GM06990 (cell line): ENCODE results near the gene RFLNA.

ENCODE experiments used
- DNase-seq: peaks from one replicate; pipeline ENCODE4 v3.0.0-alpha.2; 2011; ENCODE audit not compliant: insufficient read length; ENCODE audit errors: extremely low read depth
- H3K27me3 ChIP-seq: replicated peaks from 2 replicates; pipeline ENCODE4 v1.6.0; 2011; ENCODE audit warnings: low read length; ENCODE audit not compliant: control insufficient read depth, insufficient read depth
- H3K36me3 ChIP-seq: 2 replicates; pipeline ENCODE4 v1.5.1; 2011; ENCODE audit warnings: low read length; ENCODE audit not compliant: control insufficient read depth, insufficient read depth
- H3K4me3 ChIP-seq: replicated peaks from 2 replicates; pipeline ENCODE4 v1.5.1; 2011; ENCODE audit warnings: low read depth, mild to moderate bottlenecking, control low read depth, low read length
- CTCF ChIP-seq: IDR thresholded peaks from 2 replicates; pipeline ENCODE4 v1.5.1; 2011; ENCODE audit warnings: low read length, control low read depth, mild to moderate bottlenecking, inconsistent platforms; ENCODE audit not compliant: insufficient read depth, poor library complexity, severe bottlenecking

The RFLNA gene

DNA sequence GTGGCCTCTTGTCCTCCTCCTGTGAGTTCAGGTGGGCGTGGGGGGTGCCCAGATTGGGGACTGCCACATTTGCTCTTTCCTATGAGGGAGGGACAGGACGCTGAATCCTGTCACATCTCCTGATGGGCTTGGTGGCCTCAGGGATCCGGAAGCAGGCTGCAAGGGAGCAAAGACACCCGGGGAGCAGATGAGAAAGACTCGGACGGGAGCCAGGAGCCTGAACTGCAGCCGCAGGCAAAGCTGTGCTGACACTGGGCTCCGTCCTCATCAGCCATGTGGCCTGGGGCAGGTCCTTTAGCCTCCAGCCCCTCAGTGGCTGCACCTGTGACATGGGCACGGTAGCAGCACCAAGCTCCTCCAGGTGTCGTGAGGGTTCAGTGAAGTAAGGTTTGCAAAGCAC is 40.8 kb upstream of the RFLNA start:
- H3K27me3 ChIP-seq, result no peaks in the 10 kb centered on the region; the same call in 1 of the 2 replicates
- H3K4me3 ChIP-seq, result no peak overlapping the region
- H3K36me3 ChIP-seq, result no peaks in the 10 kb centered on the region
- no peak for TF ChIP-seq CTCF
- no peak for DNase-seq

DNA sequence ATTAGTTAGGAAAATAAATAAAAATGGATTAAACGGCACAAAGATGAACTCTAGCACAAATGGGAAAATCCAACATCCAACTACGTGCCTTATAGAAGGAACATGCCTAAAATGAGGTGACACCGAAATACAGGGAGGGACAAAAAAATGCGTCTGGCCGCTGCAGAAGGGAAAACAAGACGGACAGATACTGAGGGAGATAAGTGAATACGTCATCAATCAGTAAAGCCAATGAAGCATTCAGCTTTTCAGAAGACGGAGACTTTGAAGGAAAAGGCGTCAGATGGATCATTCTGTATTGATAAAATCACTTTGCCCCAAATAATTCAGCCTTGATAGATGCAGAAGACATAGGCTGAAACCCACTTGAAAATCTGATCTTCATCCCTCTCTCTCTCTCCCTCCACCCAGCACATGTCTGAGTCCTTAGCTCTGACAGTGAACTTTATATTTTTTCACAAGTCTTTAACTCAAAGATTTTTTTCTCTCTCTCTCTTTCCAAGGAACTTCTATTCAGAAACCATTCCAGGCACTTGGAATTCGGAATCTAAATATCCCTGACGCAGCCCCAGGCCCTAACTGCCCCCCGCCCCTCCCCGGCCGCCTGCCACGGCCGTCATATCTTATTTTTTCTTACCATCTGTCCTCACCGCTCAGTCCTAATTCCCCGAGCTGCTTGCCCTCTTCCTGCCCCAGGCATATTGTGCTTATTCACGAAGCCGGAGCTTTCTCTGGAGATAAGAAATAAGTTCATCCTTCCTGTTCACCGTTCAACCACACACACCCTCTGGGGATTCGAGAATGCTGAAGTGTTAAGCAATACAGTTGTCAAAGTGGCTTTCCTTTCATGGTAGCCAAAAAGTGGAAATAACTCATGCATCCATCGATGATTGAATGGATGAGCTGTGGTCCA is 35.5 kb upstream of the RFLNA start:
- DNase-seq, result no peak
- Histone ChIP-seq H3K4me3 (no peak overlapping the region), H3K27me3 (no peaks in the 10 kb centered on the region; the same call in 1 of the 2 replicates), H3K36me3 (no peaks in the 10 kb centered on the region)
- no peak for TF ChIP-seq CTCF

DNA sequence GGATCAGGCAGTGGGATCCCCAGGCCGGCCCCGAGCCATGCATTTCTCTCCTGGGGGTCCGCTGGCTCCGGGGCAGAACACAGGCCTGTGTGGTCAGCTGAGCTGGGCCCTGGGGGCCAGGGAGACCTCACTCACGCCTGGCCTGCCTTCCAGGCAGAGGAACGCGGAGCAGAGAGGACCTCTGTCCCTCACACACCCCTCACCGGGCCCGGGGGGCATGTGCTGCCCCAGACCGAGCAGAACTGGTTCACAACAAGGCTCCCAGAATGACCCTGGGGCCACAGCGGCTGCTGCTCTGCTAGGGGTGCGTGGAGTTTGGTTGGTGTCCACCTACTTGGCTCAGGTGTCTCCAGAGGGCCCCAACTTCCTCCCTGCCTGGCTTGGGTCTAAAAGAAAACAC is 33.0 kb upstream of the RFLNA start:
- no peak for TF ChIP-seq CTCF
- H3K36me3 ChIP-seq, result no peaks in the 10 kb centered on the region
- no peak overlapping the region for H3K4me3 ChIP-seq
- no peak for DNase-seq
- H3K27me3 ChIP-seq, result no peaks in the 10 kb centered on the region; the same call in 1 of the 2 replicates

DNA sequence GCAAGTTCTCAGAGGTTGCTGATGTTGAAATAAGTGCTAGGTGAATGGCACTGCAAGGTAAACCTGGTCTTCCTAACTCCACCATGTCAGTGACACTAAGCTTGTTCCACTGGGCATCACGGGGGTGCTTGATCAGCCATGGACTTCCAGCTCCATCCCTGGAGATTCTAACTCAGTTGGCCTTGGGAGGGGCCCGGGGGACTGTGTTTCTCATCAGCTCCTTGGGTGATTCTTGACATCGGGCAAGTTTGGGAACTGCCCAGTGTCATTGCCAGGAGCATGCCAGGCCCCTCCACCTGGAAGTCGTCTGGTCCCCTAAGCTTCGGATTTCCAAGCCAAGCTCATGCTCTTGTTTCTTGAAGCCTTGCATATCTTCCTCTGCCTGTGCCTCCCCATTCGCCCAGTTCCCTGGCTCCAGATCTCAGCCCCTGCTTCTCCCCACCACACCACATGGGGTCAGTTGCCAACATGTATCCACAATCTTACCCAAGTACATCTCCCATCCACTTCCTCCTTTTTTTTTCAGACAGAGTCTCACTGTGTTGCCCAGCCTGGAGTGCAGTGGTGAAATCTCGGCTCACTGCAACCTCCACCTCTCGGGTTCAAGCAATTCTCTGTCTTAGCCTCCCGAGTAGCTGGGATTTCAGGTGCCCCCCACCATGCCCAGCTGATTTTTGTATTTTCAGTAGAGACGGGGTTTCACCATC is 30.7 kb upstream of the RFLNA start:
- no peaks in the 10 kb centered on the region for H3K36me3 ChIP-seq
- H3K4me3 ChIP-seq, result no peak overlapping the region
- no peak for DNase-seq
- TF ChIP-seq CTCF, result no peak
- H3K27me3 ChIP-seq, result no peaks in the 10 kb centered on the region; the same call in 1 of the 2 replicates

GRCh38 chr12:124264879-124265278 is 30.0 kb upstream of the RFLNA start:
- no peak for TF ChIP-seq CTCF
- Histone ChIP-seq H3K27me3 (no peaks in the 10 kb centered on the region; the same call in 1 of the 2 replicates), H3K4me3 (no peak overlapping the region), H3K36me3 (no peaks in the 10 kb centered on the region)
- DNase-seq, result no peak
